HT-29 (cell line): ENCODE results near the gene ZFP92. TPM values are rescaled to one million over a fixed set of nuclear protein-coding genes. Genes with fewer than 3 reads are reported as not detected.

ENCODE experiments used
- DNase-seq: peaks from one replicate; pipeline ENCODE4 v3.0.0-alpha.2; 2015; ENCODE audit warnings: low spot score
- total RNA-seq: library from RNA; depleted of rRNA; stranded (reverse); fragments of >200 nt; shearing (Covaris generic); gene quantifications from 2 replicates; pipeline ENCODE4 v1.2.3, GENCODE V29; 2014

The ZFP92 gene
- total RNA-seq, 1 experiment from 2014 or later, result not detected

DNA sequence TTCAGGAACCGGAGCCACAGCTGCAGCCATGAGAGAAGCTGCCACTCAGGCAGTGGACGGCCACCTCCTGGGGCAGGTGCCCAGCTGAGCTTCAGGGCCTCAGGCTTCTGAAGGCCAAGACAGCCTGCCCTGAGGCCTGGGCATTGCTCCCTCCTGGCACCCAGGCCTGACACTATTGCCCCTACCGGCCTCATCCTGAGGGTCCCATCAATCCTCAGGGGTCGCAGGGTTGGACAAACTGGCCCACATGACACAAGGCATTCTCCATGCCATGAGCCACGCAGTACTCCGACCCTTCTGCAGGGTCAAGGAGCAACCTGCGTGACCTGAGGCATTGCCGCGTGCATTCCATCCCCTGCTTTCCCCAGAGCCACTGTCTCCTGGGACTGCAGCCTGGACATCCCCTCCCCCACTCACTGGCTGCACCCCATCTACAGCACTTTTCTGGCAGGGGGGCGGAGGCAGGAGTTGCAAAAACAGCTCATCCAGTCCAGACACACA lies 3.0 kb upstream of the ZFP92 start:
- DNase-seq, result no peak

DNA sequence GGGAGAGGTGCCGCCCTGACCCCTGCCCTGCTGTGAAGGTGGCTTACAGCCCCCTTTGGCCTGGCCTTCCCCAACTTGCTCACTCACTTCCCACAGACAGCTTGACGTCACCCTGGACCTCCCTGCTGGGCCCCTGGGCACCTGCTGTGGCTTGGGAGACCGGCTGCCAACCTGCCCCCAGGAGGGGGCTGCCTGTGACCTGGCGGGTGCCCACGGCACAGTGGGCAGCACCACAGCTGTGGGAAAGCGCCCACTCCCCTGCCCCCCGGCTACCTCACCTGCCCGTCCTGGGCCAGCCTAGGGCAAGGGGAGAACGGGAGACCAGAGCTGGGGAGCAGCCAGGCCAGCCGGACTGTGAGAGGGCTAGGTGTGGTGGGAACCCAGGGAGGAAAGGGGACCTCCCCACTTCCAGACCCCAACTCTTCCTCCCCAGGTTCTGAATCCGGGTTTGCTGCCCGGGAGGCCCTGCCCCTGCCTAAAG lies 2.4 kb upstream of the ZFP92 start:
- DNase-seq, result no peak

DNA sequence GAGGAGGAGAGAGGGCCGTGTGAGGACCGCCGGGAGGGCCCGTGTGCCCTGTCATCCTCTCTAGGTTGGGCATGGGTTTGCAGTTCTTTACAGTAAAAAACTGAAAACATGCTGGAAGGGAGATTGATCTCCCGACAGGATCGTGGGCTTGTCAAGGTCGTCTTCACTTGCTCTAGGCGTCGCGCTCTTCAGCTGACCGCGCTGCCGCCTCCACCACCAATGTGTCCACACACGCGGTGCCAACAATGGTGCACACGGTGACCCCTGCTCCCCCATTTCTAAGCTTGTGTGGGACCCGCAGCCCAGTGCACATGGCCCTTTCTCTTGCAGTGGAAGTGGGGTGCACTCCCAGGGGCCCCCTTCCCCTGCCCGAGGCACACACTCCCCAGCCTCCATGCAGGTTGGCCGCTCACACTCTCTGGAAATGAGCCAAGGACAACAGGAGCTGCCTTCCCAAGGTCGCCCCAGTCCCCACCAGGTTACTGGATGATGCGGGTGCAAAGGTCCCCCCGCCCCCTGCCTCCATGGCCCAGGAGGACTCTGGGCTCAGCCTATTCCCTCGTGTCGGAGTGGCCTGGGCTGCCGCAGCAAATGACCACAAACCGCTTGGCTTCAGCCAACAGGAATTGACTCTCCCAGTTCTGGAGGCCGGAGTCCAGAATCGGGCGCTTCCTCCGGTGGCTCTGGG lies 1.7 kb upstream of the ZFP92 start:
- DNase-seq, result no peak

DNA sequence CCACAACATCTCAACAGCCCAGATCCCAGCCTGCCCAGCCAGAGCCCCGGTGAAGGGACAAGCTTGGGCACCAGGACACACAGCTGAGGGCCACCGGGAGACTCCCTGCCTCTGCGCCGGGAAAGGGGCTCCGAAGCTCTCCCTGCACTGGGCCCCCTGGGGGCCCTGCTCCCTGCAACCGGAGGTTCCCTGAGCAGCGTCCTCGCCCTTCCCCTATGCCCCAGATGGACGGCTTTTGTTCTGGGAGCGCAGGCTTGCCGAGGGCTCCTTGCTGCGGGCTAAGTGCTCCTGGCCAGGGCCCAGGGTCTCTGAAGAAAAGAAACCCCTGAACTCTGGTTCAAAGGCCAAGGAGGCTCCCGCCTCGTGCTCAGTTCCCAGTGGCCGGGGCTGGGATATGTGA lies 899 bp upstream of the ZFP92 start:
- no peak for DNase-seq

DNA sequence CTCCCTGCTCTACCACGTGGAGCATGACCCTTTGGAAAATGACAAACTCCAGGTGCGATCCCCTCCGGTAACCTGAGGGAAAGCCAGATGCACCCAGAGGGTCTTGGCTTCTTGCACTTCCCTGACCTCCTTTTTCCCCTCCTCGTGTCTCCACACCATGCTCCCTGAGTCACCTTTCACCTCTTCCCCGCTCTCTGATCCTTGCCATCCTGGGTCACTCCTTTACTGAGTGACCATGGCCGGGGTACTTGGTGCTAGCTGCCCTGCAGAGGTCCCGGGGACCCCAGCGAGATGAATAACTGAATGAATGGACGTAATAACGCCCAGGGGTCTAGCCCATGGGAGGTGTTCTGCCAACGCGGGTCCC lies 401 bp upstream of the ZFP92 start:
- no peak for DNase-seq

DNA sequence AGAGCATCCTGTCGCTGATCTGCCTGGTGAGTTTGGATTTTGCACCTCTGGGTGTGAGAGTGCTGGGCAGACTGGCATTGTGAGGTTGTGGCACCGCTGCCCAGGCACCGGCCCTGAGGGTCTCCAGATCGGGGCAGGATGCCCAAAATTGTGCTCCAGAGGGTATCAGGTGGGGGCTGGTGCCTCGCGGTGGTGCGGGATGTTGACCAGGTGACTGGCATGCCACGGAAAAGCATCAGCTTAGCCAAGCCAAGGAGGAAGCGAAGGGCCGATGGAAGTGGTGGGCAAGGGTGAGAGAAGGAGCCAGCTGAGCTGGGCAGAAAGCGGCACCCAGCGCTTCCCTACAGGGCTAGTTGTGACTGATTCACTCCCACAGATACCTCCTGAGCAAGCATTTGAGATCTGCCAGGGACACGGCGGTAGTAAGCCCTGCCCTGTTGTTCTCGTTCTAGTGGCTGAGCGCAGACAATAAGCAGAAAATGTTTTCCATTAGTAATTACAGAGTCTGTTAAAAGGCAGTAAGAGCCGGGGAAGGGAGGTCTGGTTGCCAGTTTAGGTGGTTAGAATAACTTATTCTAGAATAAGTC lies 809 bp downstream of the ZFP92 start:
- DNase-seq, result no peak

DNA sequence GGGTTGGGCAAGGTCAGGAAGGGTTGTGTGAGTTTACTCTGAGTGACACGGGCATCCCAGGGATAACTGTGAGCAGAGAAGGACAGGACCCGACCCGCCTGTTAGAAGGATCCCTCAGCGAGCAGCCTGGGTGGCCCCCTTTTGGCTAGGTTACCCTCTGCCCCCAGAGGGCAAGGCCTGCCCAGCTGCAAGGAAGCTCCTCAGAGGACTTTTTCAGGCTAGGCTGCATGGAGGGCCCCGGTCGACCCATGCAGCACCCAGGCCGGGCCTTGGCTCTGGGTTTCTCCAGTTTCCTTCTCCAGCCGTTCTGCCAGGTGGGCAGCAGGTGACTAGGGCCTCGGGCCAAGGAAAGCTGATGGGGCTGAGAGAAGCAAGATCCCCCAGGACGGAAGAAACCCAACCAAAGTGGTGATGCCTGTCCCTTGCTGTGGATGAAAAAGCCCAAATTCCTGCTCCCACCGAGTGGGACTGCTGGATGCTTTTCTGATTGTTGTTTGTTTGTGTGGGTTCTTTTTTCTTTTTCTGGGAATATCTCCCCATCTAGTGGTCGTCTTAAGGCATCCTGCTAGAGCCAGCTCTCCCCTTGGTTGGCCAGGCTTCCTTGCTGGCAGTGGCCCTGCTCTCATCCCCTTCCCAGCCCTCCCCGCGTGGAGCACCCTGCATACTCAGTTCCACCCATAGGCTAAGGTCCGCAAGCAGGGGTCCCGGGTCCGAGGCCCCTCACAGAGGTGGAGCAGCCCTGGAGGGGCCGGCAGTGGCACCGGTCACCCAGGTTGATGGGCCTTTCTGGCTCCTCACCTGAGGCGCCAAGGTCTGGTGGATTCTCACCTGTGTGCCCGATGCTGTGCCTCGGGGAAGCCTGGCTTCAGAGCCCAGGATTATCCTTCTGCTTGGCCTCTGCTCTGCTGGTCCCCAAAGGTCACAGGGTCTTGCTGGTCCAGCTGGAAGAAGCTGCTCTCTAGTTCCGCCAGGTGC lies 1.8 kb downstream of the ZFP92 start:
- DNase-seq, result peak; percentile 6

DNA sequence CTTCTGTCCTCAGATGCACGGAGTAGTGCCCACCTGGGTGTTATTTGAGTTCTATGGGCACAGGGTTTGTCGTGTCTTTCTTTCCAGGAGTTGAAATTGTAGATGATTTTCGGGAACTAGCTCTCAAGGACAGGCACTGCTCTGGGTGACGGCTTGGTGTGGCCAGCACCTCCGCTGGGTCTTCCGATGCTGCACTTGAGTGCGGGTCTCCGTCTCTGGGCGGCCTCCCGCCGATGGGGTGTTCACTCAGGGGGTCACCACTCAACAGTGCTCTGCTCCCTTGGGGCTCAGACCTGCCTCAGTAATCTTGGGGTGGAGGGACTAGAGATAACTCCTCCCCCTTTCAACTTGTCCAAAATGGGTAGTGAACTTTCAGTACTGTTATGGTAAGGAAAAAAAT lies 2.5 kb downstream of the ZFP92 start:
- no peak for DNase-seq

DNA sequence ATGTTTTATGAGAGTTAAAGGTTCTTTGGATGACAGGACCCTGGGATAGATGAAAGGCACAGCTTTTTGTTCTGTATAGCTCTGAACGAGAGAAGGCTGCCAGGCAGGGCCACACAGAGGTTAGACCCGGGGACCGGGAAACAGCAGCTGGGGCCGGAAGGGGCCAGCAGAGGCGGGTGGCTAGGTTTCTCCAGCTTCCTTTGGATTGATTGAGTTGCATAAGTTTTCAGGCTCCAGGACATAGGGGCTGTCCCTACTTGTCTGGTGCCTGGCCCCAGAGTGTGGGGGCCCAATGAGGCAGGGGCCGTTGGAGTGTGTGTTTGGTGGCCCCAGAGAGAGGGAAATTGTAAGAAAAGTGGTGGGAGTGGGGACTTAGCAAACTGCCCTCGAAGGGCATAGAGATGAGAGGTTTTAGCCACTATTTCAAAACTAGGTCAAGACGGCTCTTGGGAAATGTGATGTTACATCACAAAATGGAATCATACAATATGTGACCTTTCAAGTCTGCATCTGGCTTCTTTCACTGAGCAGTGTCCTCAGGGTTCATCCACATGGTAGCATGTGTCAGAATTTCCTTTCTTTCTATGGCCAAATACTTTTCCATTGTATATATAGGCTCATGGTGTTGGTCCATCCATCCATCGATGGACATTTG lies 3.7 kb downstream of the ZFP92 start:
- DNase-seq, result no peak

DNA sequence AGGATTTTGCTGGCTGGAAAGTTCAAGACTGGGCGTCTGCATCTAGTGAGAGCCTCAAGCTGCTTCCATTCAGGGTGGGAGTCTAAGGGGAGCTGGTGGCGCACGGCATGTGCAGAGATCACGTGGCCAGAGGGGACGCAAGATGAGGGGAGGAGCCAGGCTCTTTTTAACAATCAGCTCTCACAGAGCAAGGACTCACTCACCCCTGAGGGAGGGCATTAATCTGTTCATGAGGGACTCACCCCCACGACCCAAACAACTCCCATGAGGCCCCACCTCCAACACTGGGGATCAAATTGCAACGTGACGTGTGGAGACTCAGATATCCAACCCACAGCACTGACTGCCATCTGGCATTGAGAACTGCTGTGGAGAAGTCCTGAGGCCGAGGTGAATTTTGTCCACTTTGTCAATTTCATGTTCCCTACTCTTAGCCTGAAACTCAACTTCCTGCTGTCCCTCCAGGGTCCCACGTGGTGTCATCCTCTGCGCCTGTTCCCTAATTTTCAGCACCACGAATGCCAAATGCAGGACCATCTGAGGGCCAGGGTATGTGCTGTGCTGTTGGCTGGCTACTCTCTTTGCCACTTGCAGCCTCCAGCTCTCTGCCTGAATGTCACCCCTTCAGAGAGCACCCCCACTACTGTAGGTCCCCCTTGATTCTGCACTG lies 5.6 kb downstream of the ZFP92 start:
- no peak for DNase-seq

DNA sequence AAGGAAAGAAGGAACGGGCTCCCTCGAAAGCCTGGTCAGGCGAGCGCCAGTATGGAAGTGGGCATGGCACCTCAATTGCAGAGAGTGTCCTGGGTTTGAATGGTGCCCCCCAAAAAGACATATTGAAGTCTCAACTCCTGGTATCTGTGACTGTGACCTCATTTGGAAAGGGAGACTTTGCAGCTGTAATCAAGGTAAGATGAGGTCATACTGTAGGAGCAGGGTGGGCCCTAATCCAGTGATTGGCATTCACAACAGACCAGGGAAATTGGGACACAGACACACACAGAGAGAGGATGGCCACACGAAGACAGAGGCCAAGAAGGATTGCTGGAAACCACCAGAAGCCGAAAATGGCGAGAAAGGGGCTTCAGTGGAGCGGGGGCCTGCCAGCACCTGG lies 6.4 kb downstream of the ZFP92 start:
- DNase-seq, result no peak

DNA sequence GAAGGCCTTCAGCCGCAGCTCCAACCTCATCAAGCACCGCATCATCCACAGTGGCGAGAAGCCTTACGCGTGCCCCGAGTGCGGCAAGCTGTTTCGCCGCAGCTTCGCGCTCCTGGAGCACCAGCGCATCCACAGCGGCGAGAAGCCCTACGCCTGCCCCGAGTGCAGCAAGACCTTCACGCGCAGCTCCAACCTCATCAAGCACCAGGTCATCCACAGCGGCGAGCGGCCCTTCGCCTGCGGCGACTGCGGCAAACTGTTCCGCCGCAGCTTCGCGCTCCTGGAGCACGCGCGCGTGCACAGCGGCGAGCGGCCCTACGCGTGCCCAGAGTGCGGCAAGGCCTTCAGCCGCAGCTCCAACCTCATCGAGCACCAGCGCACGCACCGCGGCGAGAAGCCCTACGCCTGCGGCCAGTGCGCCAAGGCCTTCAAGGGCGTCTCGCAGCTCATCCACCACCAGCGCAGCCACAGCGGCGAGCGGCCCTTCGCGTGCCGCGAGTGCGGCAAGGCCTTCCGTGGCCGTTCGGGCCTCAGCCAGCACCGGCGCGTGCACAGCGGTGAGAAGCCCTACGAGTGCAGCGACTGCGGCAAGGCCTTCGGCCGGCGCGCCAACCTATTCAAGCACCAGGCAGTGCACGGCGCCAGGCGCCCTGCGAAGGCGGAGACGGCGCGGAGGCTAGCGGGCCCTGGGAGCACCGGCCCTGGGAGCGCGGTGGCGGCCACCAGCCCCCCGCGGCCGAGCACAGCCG lies 9.8 kb downstream of the ZFP92 start:
- no peak for DNase-seq

DNA sequence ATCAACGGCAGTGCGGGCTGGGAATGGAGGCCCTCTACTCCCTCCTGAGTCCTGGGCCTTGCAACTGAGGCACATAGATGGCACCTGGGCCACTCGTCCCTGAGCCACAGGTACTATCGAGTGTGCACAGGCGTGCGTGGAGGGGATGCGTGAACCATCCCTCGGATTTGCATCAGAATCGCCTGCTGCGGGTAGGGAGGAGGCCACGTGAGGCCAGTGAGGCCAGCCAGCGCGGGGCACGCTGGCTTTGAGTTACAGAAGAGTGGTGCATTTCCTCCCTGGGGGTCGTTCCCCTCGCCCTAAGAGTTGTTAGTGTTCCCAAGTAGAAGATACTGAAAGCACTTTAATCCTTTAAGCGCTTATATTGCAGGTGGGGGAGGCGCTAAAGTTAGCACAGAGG lies 10.6 kb downstream of the ZFP92 start:
- no peak for DNase-seq

DNA sequence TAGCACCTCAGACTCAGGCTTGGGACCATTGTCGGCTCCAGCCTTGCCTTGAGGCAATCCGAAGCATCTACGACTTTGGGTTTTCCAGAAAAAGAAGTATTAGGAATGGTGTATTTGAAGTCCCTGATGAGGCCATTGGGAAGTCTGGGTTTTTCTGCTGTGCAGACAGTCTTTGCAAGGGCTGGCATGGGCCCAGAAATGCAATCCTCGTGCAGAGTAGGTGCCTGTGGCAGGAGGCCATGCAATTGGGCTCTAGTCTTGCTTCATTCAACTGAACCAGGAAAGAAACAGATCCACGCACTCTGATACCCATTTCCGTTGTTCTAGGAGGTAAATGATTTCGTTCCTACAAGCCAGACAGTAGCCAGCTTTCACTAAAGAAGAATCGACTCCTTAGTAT lies 12.4 kb downstream of the ZFP92 start:
- DNase-seq, result no peak

DNA sequence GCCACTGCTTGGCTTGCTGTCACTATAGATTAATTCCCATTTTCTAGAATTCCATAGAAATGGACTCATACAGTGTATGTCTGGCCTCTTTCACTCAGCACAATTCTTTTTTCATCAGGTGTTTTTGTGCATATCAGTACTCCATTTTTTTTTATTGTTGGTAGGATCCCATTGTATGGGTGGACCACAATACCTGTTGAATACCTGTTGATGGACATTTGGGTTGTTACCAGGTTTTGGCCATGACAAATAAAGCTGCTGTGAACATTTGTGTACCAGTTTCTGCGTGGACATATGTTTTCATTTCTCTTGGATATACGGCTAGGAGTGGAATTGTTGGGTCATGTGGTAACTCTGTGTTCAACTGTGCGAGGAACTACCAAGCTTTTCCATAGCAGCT lies 14.9 kb downstream of the ZFP92 start:
- no peak for DNase-seq

DNA sequence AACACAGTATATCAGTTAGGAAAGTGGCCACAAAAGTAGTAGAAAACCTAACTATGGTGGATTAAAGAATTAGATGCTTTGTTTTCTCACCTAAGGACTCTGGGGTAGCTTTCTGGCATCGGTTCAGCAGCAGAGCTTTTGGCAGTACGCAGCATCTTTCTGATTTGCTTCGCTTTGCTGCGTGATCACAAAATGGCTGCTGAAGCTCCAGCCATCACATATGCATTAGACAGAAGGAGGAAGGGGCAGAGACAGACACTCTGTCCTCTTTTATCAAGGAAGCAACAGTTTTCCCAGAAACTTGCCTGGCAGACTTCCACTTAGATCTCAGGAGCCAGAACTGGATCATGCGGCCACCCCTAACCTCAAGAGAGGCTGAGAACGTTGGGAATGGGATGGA lies 19.5 kb downstream of the ZFP92 start:
- DNase-seq, result no peak

DNA sequence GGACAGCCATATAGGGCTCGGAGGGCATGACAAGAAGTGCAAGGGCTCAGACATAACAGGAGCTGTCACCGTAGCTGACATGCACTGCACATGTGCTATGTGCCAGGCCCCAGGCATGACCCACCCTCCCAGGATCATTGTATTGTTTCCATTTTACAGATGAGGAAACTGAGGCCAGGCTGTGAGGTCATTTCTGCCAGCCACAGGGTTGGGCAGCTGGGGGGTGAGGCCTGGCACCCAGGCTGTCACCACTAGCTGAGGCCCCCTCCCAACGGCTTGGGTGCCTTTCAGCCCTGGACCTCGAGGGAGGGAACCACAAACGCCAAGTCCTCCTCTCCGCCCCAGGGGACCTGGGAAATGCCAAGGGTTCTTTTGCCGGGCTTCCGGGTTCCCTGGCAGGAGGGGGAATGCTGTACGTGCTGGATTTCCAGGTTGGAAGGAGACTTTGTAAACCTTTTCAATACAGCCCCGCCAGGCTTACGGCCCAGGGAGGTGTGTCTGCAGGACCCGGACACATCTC lies 21.9 kb downstream of the ZFP92 start:
- no peak for DNase-seq

DNA sequence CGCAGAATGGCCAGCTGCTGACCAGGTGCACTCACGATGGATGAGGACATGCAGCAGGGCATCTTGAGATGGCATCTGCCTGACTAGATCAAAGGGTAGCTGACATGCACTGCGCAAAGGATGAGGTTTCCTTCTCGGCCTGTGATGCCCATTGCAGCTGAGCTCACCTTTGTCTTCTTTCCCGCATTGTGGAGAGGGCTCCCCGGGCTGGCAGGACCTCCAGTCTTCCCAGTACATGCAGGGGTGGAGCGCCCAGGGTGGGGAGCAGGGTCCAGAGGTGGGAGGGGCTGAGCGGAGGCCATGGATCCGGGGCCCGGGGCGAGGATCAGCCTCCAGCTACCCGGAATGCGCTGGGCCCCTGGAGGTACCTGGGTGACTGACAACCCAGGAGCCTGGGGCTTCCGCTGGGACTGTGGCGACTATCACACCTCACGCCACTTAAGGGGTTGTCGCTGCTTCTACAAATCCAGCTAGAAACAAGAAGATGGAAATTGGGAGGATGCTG lies 22.6 kb downstream of the ZFP92 start:
- DNase-seq, result no peak

DNA sequence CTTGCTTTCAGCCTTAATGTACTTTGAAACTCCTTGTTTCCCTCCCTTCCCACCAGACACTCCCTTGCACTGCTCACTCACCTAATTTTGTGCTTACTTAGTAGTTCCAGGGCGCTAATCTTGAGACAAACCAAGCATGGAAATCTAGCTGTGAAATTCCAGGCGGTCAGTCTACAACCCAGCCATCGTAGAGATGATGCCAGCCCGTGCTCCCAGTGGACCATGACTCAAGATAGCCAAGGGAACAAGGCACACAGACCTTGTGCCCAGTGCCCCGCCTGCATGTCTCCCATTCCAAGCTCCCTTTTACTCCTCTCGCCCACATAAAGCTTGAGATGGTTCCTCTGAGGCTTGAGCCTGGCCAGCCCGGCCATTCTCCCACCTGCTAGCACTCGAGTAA lies 23.5 kb downstream of the ZFP92 start:
- DNase-seq, result no peak

DNA sequence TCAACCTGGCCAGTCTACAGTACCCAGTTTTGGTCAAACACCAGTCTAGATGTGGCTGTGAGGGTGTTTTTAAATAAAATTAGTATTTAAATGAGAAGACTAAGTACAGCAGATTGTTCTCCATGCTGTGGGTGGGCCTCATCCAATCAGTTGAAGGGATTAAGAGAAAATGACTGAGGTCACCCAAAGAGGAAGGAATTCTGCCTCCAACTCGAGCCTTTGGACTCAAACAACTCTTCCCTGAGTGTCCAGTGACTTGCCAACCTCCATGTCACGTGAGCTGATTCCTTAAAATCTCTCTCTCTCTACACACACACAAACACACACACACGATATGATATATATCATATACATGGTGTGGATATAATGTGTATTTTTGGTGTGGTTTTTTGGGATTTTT lies 24.6 kb downstream of the ZFP92 start:
- no peak for DNase-seq
